ENCODE data around the gene SMPD2.

The SMPD2 gene

GRCh38 chr6:109461733-109462526 is 21.4 kb downstream of the SMPD2 start:
- no peak for FAIRE-seq

GRCh38 chr6:109465772-109466171 is 25.2 kb downstream of the SMPD2 start:
- no peak for FAIRE-seq

- no peak for FAIRE-seq
Measured at GRCh38 chr6:109466212-109466923, 25.8 kb downstream of the SMPD2 start.

- FAIRE-seq = no peak
Measured at GRCh38 chr6:109467696-109468095, 27.2 kb downstream of the SMPD2 start.

GRCh38 chr6:109469591-109470189 is 29.2 kb downstream of the SMPD2 start:
- FAIRE-seq = no peak

GRCh38 chr6:109471105-109471810 is 30.7 kb downstream of the SMPD2 start:
- FAIRE-seq = no peak

GRCh38 chr6:109472132-109472995 is 31.8 kb downstream of the SMPD2 start:
- no peak for FAIRE-seq

- no peak for FAIRE-seq
Measured at GRCh38 chr6:109473120-109473519, 32.6 kb downstream of the SMPD2 start.

GRCh38 chr6:109474995-109475394 is 34.5 kb downstream of the SMPD2 start:
- no peak for FAIRE-seq

- no peak for FAIRE-seq
Measured at GRCh38 chr6:109475625-109476024, 35.1 kb downstream of the SMPD2 start.

- no peak for FAIRE-seq
Measured at GRCh38 chr6:109477184-109477583, 36.7 kb downstream of the SMPD2 start.

- FAIRE-seq = no peak
Measured at GRCh38 chr6:109477725-109478124, 37.2 kb downstream of the SMPD2 start.

- FAIRE-seq = no peak
Measured at GRCh38 chr6:109478222-109478805, 37.8 kb downstream of the SMPD2 start.

- no peak for FAIRE-seq
Measured at GRCh38 chr6:109478841-109479624, 38.5 kb downstream of the SMPD2 start.

- FAIRE-seq = no peak
Measured at GRCh38 chr6:109480993-109481480, 40.5 kb downstream of the SMPD2 start.

GRCh38 chr6:109482905-109483734 is 42.6 kb downstream of the SMPD2 start, which contains the start of gene ZBTB24:
Gene ZBTB24, minus strand, starts transcription at chr6:109483219. Its CDS starts 1,193 bp downstream, at chr6:109482026.
- no peak for FAIRE-seq

- FAIRE-seq = no peak
Measured at GRCh38 chr6:109483735-109484057, 43.2 kb downstream of the SMPD2 start.

GRCh38 chr6:109484122-109484521 is 43.6 kb downstream of the SMPD2 start:
- FAIRE-seq = no peak

GRCh38 chr6:109485266-109485935 is 44.9 kb downstream of the SMPD2 start:
- no peak for FAIRE-seq

Data from endometrium (tissue), 2 donors.